Endodermal cell (in vitro differentiated cells): ENCODE measurements around the gene TSC1. TPM values are rescaled to one million over a fixed set of nuclear protein-coding genes. Genes with fewer than 3 reads are reported as not detected.

Source experiments
- DNase-seq: peaks from one replicate; pipeline ENCODE4 v3.0.0-alpha.2; 2017
- H3K27ac ChIP-seq: 2 replicates; pipeline ENCODE4 v1.5.1; 2013; ENCODE audit warnings: mild to moderate bottlenecking, low read depth, low read length, moderate library complexity
- H3K27me3 ChIP-seq: 2 replicates; pipeline ENCODE4 v1.6.1; 2013; ENCODE audit warnings: mild to moderate bottlenecking, low read length, moderate library complexity; ENCODE audit not compliant: insufficient read depth, control insufficient read depth, poor library complexity, severe bottlenecking
- H3K36me3 ChIP-seq: 2 replicates; pipeline ENCODE4 v1.7.0; 2013; ENCODE audit warnings: mild to moderate bottlenecking, low read length, moderate library complexity; ENCODE audit not compliant: control insufficient read depth, insufficient read depth
- H3K4me1 ChIP-seq: one replicate; pipeline ENCODE4 v1.7.0; 2013; ENCODE audit warnings: low read length; ENCODE audit not compliant: control insufficient read depth, insufficient read depth
- H3K4me3 ChIP-seq: 2 replicates; pipeline ENCODE4 v1.5.1; 2013; ENCODE audit warnings: mild to moderate bottlenecking, low read length, moderate library complexity
- H3K9ac ChIP-seq: 2 replicates; pipeline ENCODE4 v1.6.1; 2013; ENCODE audit warnings: mild to moderate bottlenecking, low read length, moderate library complexity; ENCODE audit not compliant: poor library complexity, severe bottlenecking; ENCODE audit errors: extremely low read depth
- H3K9me3 ChIP-seq: 2 replicates; pipeline ENCODE4 v1.6.1; 2013; ENCODE audit warnings: mild to moderate bottlenecking, low read length, moderate library complexity; ENCODE audit not compliant: control insufficient read depth
- H3K27ac Mint-ChIP-seq: 2 replicates; pipeline ENCODE4 v1.8.0; 2020; ENCODE audit warnings: mixed read lengths
- H3K27me3 Mint-ChIP-seq: 2 replicates; pipeline ENCODE4 v1.8.0; 2021; ENCODE audit warnings: mild to moderate bottlenecking, mixed read lengths; ENCODE audit not compliant: insufficient read depth
- H3K36me3 Mint-ChIP-seq: 2 replicates; pipeline ENCODE4 v1.8.0; 2020; ENCODE audit warnings: low read depth, mixed read lengths
- H3K4me1 Mint-ChIP-seq: 2 replicates; pipeline ENCODE4 v1.8.0; 2020; ENCODE audit warnings: mixed read lengths
- H3K4me3 Mint-ChIP-seq: 2 replicates; pipeline ENCODE4 v1.8.0; 2020; ENCODE audit warnings: mild to moderate bottlenecking, moderate library complexity, mixed read lengths
- H3K9me3 Mint-ChIP-seq: 2 replicates; pipeline ENCODE4 v1.8.0; 2020; ENCODE audit warnings: mild to moderate bottlenecking, mixed read lengths
- CTCF ChIP-seq: fragments of 200-600 bp; sonication (generic); conservative IDR thresholded peaks from 2 replicates; pipeline ENCODE4 v1.5.0; 2021; ENCODE audit warnings: antibody characterized with exemption, mild to moderate bottlenecking
- WGBS, 2 experiments: methylation state at CpG; one replicate each; pipeline versions ENCODE4 v1.1.5 to v1.1.7; 2013; ENCODE audit warnings: missing lambda C conversion rate in 2 of 2, mixed read lengths in 1 of 2; ENCODE audit not compliant: insufficient coverage in 1 of 2, insufficient read length in 1 of 2; 5-methylcytosine and 5-hydroxymethylcytosine counted together
- total RNA-seq, 2 donors: library from RNA; stranded (reverse); fragmentation: NEBNext Ultra II Directional in 1 of 2; extraction: Animal tissue kit (Norgen Biotek cat#: 25700) in 1 of 2; gene quantifications; 2 replicates in 1 of 2; 3 replicates in 1 of 2; pipeline ENCODE4 v1.2.1, GENCODE V29; 2021

TSC1 gene
- total RNA-seq, 2 donors from 2014 or later, result 67.8 to 72.9 TPM

- DNase-seq, result no peak
- H3K4me1 ChIP-seq, result no peaks in the 10 kb centered on the region
- H3K9ac ChIP-seq, result no peak overlapping the region
- no peaks in the 10 kb centered on the region for H3K9me3 Mint-ChIP-seq
- WGBS, 2 experiments, result 86 to 89% methylated on average over 1 to 4 of the region's 4 CpGs
- H3K27ac Mint-ChIP-seq, result no peak overlapping the region
- peaks cover 5% of the 10 kb centered on the region for H3K27me3 ChIP-seq
- H3K4me1 Mint-ChIP-seq, result peaks cover 3% of the 10 kb centered on the region
- no peaks in the 10 kb centered on the region for H3K27me3 Mint-ChIP-seq
- no peaks in the 10 kb centered on the region for H3K36me3 ChIP-seq
- H3K4me3 Mint-ChIP-seq, result no peak overlapping the region
- H3K27ac ChIP-seq, result no peak overlapping the region
- H3K9me3 ChIP-seq, result no peaks in the 10 kb centered on the region
- no peaks in the 10 kb centered on the region for H3K36me3 Mint-ChIP-seq
- no peak for TF ChIP-seq CTCF
- no peak overlapping the region for H3K4me3 ChIP-seq
Measured at GRCh38 chr9:132985071-132985350, 40.6 kb upstream of the TSC1 start.

GRCh38 chr9:132984202-132985070, 40.0 kb upstream of the TSC1 start:
- no peak overlapping the region for H3K4me3 Mint-ChIP-seq
- no peak for TF ChIP-seq CTCF
- WGBS, 2 experiments, result 85 to 87% methylated on average over 9 to 20 of the region's 20 CpGs
- peaks cover 7% of the 10 kb centered on the region for H3K4me1 Mint-ChIP-seq
- Histone ChIP-seq H3K9me3 (no peaks in the 10 kb centered on the region), H3K27ac (no peak overlapping the region), H3K4me3 (no peak overlapping the region), H3K27me3 (peaks cover 10% of the 10 kb centered on the region), H3K9ac (no peak overlapping the region), H3K4me1 (no peaks in the 10 kb centered on the region), H3K36me3 (no peaks in the 10 kb centered on the region)
- H3K36me3 Mint-ChIP-seq, result no peaks in the 10 kb centered on the region
- peaks cover 4% of the 10 kb centered on the region for H3K27me3 Mint-ChIP-seq
- H3K9me3 Mint-ChIP-seq, result no peaks in the 10 kb centered on the region
- no peak overlapping the region for H3K27ac Mint-ChIP-seq
- DNase-seq, result no peak

GRCh38 chr9:132983491-132984201, 39.2 kb upstream of the TSC1 start:
- no peak for DNase-seq
- TF ChIP-seq CTCF, result no peak
- Mint-ChIP-seq H3K36me3 (no peaks in the 10 kb centered on the region), H3K27ac (no peak overlapping the region), H3K4me3 (no peak overlapping the region), H3K4me1 (peaks cover 12% of the 10 kb centered on the region), H3K27me3 (peaks cover 10% of the 10 kb centered on the region), H3K9me3 (no peaks in the 10 kb centered on the region)
- Histone ChIP-seq H3K4me1 (no peaks in the 10 kb centered on the region), H3K36me3 (no peaks in the 10 kb centered on the region), H3K4me3 (no peak overlapping the region), H3K9me3 (no peaks in the 10 kb centered on the region), H3K27me3 (peaks cover 15% of the 10 kb centered on the region), H3K9ac (no peak overlapping the region), H3K27ac (no peak overlapping the region)
- 93 to 95% methylated on average over 3 to 11 of the region's 11 CpGs for WGBS, 2 experiments
